ENCODE results near the gene JPT2.

GRCh38 chr16:1740781-1741490 lies 62.9 kb downstream of the JPT2 start:
- TF ChIP-seq CTCF (IDR thresholded peaks at IDR 0.05; ENCODE audit: low read depth, low read length, poor library complexity, severe bottlenecking) (no peak), EZH2phosphoT487 (IDR thresholded peaks at IDR 0.05; ENCODE audit: borderline replicate concordance, low read length) (no peak)
